K562 (cell line): Measurements from ENCODE around the gene PLP2. TPM values are rescaled to one million over a fixed set of nuclear protein-coding genes. Genes with fewer than 3 reads are reported as not detected.

Source experiments
- BRD9 ChIP-seq: fragments of 450-650 bp; IDR thresholded peaks from 2 replicates; pipeline ENCODE4 v1.6.1; 2018; ENCODE audit warnings: low read depth; ENCODE audit not compliant: partially characterized antibody
- CBFB ChIP-seq: sonication (generic); formaldehyde crosslinking; IDR thresholded peaks from 2 replicates; pipeline ENCODE4 v1.4.0; 2020; ENCODE audit warnings: mild to moderate bottlenecking, missing genetic modification reagents
- EP400 ChIP-seq: fragments of 450-650 bp; IDR thresholded peaks from 2 replicates; pipeline ENCODE4 v1.6.1; 2017; ENCODE audit warnings: antibody characterized with exemption, mild to moderate bottlenecking, moderate library complexity
- HMG20B ChIP-seq: fragments of 250-450 bp; sonication (Bioruptor Pico); IDR thresholded peaks from 2 replicates; pipeline ENCODE4 v1.5.0; 2021; ENCODE audit warnings: mild to moderate bottlenecking
- JUND ChIP-seq, 2 experiments: IDR thresholded peaks; 2 replicates in 1 of 2; 3 replicates in 1 of 2; pipeline ENCODE4 v1.6.1; 2011; ENCODE audit warnings: borderline replicate concordance in 2 of 2, low read depth in 2 of 2, low read length in 2 of 2, improper control_type of control experiment in 1 of 2, missing biosample characterization in 1 of 2, missing genetic modification characterization in 1 of 2, missing genetic modification reagents in 1 of 2
- MCM2 ChIP-seq: fragments of 450-650 bp; IDR thresholded peaks from 2 replicates; pipeline ENCODE4 v1.6.1; 2017; ENCODE audit warnings: low read depth, mild to moderate bottlenecking
- NFRKB ChIP-seq: fragments of 450-650 bp; IDR thresholded peaks from 2 replicates; pipeline ENCODE4 v1.6.1; 2016; ENCODE audit warnings: low read depth
- PHF21A ChIP-seq: fragments of 450-650 bp; IDR thresholded peaks from 2 replicates; pipeline ENCODE4 v1.6.1; 2017; ENCODE audit warnings: low read depth, borderline replicate concordance
- RBM34 ChIP-seq: fragments of 200-400 bp; formaldehyde crosslinking; IDR thresholded peaks from 2 replicates; pipeline ENCODE4 v1.6.1; 2018; ENCODE audit warnings: low read length, borderline replicate concordance; ENCODE audit not compliant: insufficient read depth
- ZNF165 ChIP-seq: fragments of 250-450 bp; sonication (Bioruptor Pico); IDR thresholded peaks from 2 replicates; pipeline ENCODE4 v1.4.0; 2020; ENCODE audit warnings: borderline replicate concordance
- ZNF561 ChIP-seq: fragments of 450-650 bp; formaldehyde crosslinking; conservative IDR thresholded peaks from 2 replicates; pipeline ENCODE4 v1.4.0; 2020; ENCODE audit warnings: mild to moderate bottlenecking, moderate library complexity
- polyA plus RNA-seq, 8 experiments: library from polyadenylated mRNA; depleted of rRNA in 4 of 8; stranded (reverse) in 5 of 8; unstranded in 3 of 8; fragments of >200 nt; fragmentation: Nextera tagmentation in 2 of 8; fragmentation: Illumina TruSeq in 1 of 8; extraction: Ambion mirVana in 2 of 8; extraction: Trizol in 1 of 8; gene quantifications; 2 replicates each; pipeline versions ENCODE4 v1.2.1 to v1.2.3, GENCODE V29; 2011 to 2014; ENCODE audit warnings: inconsistent platforms in 1 of 8, missing spikeins in 1 of 8
- total RNA-seq, 7 experiments: library from RNA; depleted of rRNA in 6 of 7; stranded (reverse); fragments of >200 nt in 6 of 7; fragmentation: Illumina TruSeq in 2 of 7; extraction: Trizol in 2 of 7; gene quantifications; 2 replicates each; pipeline versions ENCODE4 v1.2.1 to v1.2.3, GENCODE V29; 2011 to 2021; ENCODE audit warnings: low replicate concordance in 1 of 7
- TF ChIP-seq, protein P1 (sequence below): sonication (generic); formaldehyde crosslinking; IDR thresholded peaks from 2 replicates; pipeline ENCODE4 v1.8.1; 2023; ENCODE audit warnings: missing genetic modification reagents, mild to moderate bottlenecking, borderline replicate concordance
- TF ChIP-seq, protein P2 (sequence below), 3 experiments: fragments of 200-800 bp in 1 of 3; sonication (Bioruptor generic) in 1 of 3; sonication (generic) in 1 of 3; formaldehyde crosslinking in 1 of 3; IDR thresholded peaks; 2 replicates each; pipeline versions ENCODE4 v1.6.1 to v1.8.0; 2016 to 2022; ENCODE audit warnings: mild to moderate bottlenecking in 2 of 3, missing compliant biosample characterization in 2 of 3, missing genetic modification characterization in 2 of 3, missing genetic modification reagents in 1 of 3
- TF ChIP-seq, protein P3 (sequence below): fragments of 450-650 bp; formaldehyde crosslinking; IDR thresholded peaks from 2 replicates; pipeline ENCODE4 v1.4.0; 2020; ENCODE audit warnings: mild to moderate bottlenecking, moderate library complexity
- TF ChIP-seq, protein P4 (sequence below): fragments of 250-450 bp; sonication (Bioruptor Pico); IDR thresholded peaks from 2 replicates; pipeline ENCODE4 v1.5.1; 2021; ENCODE audit warnings: mild to moderate bottlenecking

PLP2 gene
- total and polyA plus RNA-seq, 9 of the 15 experiments (the other 6 are each of a cell fraction or from before 2014, with no cell fraction given), result 34.7 to 236 (median 112) TPM

DNA sequence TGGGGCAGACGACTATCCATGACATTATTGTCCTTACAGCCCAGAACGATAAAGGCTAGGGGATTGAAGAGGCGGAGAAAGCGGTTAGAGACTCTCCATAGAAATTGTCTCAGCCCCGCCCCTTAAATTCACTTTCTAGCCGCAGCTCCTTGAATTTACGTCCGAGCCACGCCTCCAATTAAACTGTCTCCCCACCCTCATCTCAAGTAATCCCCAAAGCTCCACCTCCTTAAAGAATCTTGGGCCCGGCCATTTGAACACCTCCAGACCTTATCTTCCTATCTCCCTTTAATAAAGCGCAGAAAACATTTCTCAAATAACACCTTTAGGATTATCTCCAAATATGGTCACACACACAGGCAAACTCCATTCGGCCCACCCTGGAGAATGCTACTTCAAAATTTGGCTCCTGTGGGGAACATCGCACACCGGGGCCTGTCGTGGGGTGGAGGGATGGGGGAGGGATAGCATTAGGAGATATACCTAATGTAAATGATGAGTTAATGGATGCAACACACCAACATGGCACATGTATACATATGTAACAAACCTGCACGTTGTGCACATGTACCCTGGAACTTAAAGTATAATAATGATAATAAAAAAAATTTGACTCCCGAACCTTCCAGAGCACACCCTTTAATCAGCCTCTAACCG is 16.3 kb upstream of the PLP2 start (continued):
- TF ChIP-seq, protein P1, sequence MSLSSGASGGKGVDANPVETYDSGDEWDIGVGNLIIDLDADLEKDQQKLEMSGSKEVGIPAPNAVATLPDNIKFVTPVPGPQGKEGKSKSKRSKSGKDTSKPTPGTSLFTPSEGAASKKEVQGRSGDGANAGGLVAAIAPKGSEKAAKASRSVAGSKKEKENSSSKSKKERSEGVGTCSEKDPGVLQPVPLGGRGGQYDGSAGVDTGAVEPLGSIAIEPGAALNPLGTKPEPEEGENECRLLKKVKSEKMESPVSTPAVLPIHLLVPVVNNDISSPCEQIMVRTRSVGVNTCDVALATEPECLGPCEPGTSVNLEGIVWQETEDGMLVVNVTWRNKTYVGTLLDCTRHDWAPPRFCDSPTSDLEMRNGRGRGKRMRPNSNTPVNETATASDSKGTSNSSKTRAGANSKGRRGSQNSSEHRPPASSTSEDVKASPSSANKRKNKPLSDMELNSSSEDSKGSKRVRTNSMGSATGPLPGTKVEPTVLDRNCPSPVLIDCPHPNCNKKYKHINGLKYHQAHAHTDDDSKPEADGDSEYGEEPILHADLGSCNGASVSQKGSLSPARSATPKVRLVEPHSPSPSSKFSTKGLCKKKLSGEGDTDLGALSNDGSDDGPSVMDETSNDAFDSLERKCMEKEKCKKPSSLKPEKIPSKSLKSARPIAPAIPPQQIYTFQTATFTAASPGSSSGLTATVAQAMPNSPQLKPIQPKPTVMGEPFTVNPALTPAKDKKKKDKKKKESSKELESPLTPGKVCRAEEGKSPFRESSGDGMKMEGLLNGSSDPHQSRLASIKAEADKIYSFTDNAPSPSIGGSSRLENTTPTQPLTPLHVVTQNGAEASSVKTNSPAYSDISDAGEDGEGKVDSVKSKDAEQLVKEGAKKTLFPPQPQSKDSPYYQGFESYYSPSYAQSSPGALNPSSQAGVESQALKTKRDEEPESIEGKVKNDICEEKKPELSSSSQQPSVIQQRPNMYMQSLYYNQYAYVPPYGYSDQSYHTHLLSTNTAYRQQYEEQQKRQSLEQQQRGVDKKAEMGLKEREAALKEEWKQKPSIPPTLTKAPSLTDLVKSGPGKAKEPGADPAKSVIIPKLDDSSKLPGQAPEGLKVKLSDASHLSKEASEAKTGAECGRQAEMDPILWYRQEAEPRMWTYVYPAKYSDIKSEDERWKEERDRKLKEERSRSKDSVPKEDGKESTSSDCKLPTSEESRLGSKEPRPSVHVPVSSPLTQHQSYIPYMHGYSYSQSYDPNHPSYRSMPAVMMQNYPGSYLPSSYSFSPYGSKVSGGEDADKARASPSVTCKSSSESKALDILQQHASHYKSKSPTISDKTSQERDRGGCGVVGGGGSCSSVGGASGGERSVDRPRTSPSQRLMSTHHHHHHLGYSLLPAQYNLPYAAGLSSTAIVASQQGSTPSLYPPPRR, result no peak
- TF ChIP-seq, protein P2, sequence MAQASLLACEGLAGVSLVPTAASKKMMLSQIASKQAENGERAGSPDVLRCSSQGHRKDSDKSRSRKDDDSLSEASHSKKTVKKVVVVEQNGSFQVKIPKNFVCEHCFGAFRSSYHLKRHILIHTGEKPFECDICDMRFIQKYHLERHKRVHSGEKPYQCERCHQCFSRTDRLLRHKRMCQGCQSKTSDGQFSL (CRISPR knock-in tag; IDR thresholded peaks at IDR 0.05), result no peak
- TF ChIP-seq, protein P2 (tag; IDR thresholded peaks at IDR 0.05), result 0 out of 4 replicates have a peak, but pooled peaks of 1 of the 2 experiments have one; percentile 4
- TF ChIP-seq NFRKB (peak; percentile 26; the same call in 1 of the 2 replicates), PHF21A (no peak), HMG20B (CRISPR knock-in tag) (no peak), MCM2 (no peak), ZNF561 (no peak), BRD9 (peak; percentile 29), RBM34 (no peak), JUND (IDR thresholded peaks at IDR 0.05; ENCODE audit: borderline replicate concordance, low read depth, low read length) (no peak; the same call in 1 of the 2 replicates), JUND (tag; IDR thresholded peaks at IDR 0.05; ENCODE audit: borderline replicate concordance, low read depth, low read length) (0 out of 3 replicates have a peak, but pooled peaks have one; percentile 4), ZNF165 (CRISPR knock-in tag) (no peak), CBFB (CRISPR knock-in tag) (no peak), EP400 (peak; percentile 46)
- TF ChIP-seq, protein P3, sequence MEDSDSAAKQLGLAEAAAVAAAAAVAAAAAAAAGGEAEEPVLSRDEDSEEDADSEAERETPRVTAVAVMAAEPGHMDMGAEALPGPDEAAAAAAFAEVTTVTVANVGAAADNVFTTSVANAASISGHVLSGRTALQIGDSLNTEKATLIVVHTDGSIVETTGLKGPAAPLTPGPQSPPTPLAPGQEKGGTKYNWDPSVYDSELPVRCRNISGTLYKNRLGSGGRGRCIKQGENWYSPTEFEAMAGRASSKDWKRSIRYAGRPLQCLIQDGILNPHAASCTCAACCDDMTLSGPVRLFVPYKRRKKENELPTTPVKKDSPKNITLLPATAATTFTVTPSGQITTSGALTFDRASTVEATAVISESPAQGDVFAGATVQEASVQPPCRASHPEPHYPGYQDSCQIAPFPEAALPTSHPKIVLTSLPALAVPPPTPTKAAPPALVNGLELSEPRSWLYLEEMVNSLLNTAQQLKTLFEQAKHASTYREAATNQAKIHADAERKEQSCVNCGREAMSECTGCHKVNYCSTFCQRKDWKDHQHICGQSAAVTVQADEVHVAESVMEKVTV, result no peak
- TF ChIP-seq, protein P4, sequence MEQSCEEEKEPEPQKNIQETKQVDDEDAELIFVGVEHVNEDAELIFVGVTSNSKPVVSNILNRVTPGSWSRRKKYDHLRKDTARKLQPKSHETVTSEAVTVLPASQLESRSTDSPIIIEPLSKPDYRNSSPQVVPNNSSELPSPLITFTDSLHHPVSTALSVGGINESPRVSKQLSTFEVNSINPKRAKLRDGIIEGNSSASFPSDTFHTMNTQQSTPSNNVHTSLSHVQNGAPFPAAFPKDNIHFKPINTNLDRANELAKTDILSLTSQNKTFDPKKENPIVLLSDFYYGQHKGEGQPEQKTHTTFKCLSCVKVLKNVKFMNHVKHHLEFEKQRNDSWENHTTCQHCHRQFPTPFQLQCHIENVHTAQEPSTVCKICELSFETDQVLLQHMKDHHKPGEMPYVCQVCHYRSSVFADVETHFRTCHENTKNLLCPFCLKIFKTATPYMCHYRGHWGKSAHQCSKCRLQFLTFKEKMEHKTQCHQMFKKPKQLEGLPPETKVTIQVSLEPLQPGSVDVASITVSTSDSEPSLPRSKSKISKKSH, result no peak
